GM19099 (cell line): ENCODE results near the gene PAM16.

Experiments used
- POLR2A ChIP-seq: IDR thresholded peaks from 3 replicates; pipeline ENCODE4 v1.6.1; 2011; ENCODE audit warnings: low read depth; ENCODE audit not compliant: insufficient read length; ENCODE audit errors: extremely low read depth

Gene PAM16

DNA sequence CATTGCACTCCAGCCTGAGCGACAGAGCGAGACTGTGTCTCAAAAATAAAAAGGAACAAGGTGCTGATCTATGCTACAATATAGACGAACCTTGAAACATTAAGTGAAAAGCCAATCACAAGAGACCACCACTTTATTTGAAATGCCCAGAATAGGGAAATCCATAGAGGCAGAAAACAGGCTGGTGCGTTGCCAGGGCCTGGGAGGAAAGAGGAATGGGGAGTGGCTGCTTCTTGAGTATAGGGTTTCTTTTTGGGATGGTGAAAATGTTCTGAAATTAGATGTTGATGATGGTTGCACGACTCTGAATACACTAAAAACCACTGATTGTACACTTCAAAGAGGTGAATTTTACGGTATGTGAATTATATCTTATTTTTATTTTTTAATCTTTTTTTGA lies 55.5 kb downstream of the PAM16 start:
- TF ChIP-seq POLR2A = no peak

DNA sequence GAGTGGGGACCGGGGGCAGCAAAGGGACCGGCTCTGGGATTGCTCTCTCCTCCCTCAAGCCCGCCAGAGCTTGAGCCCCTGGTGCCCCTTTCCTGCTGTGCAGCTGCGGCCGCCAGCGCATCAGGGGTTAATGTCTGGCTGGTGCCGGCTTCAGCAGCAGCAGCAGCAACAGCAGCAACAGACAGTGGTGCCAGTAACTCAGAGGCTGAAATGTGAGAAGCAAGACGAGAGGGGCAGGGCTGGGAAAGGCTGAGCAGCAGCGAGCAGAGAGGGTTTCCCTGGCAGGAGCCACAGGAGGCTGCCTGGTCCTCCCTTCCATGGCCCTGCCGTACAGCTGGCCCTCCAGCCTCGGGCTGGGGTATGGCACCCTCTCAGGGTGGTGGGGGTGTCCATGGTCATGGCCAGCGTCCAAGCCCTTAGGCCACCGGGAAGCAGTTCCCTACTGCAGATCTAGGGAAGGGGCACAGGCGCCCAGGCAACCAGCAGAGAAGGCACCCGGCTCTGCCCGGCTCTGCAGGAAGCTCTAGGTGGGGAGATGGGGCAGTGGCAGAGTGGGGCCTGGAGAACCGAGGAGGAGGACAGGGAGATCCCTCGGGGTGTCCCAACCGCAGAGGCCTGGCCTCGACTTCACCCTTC lies 57.2 kb downstream of the PAM16 start:
- TF ChIP-seq POLR2A = no peak

DNA sequence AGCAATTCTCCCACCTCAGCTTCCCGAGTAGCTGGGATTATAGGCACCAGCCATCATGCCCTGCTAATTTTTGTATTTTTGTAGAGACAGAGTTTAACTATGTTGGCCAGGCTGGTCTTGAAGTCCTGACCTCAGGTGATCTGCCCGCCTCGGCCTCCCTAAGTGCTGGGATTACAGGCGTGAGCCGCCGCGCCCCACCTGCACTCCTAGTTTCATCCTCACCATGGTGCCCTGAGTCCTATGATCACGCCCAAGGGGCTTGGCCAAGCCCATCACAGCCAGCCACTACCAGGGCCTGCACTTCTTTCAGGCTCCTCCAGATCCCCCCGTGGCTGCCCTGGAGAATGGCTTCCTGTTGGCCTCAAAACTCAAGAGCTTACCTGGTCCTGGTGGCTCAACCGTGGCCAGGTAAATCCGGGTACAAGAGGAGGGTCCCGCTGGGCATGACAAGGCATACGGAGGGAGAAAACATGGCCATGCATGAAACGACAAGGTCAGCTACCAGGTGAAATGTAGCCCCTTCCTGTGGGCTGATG lies 57.9 kb downstream of the PAM16 start:
- no peak for TF ChIP-seq POLR2A

- TF ChIP-seq POLR2A = no peak
These were observed 59.4 kb downstream of the PAM16 start for GRCh38 chr16:4291699-4292098.
